HepG2 (cell line): ENCODE results near the gene SETD1A. TPM values are rescaled to one million over a fixed set of nuclear protein-coding genes. Genes with fewer than 3 reads are reported as not detected.

Source experiments
- CREM ChIP-seq, 2 experiments: sonication (generic) in 1 of 2; formaldehyde crosslinking in 1 of 2; IDR thresholded peaks; 2 replicates each; pipeline versions ENCODE4 v1.4.0 to v1.6.1; 2016 to 2020; ENCODE audit warnings: antibody characterized with exemption in 1 of 2, mild to moderate bottlenecking in 1 of 2, missing genetic modification reagents in 1 of 2
- DMAP1 ChIP-seq: IDR thresholded peaks from 2 replicates; pipeline ENCODE4 v1.6.1; 2016
- FOSL1 ChIP-seq: sonication (generic); formaldehyde crosslinking; IDR thresholded peaks from 2 replicates; pipeline ENCODE4 v1.9.0; 2021; ENCODE audit warnings: missing genetic modification reagents, borderline replicate concordance
- HMG20B ChIP-seq: conservative IDR thresholded peaks from 2 replicates; pipeline ENCODE4 v1.6.1; 2016; ENCODE audit warnings: missing genetic modification reagents, missing compliant biosample characterization
- KLF12 ChIP-seq: sonication (generic); formaldehyde crosslinking; IDR thresholded peaks from 2 replicates; pipeline ENCODE4 v1.4.0; 2020; ENCODE audit warnings: missing genetic modification reagents, borderline replicate concordance
- KMT2A ChIP-seq: sonication (generic); formaldehyde crosslinking; IDR thresholded peaks from 2 replicates; pipeline ENCODE4 v1.4.0; 2020; ENCODE audit warnings: missing genetic modification reagents
- MAFK ChIP-seq, 2 experiments: IDR thresholded peaks in 1 of 2; conservative IDR thresholded peaks in 1 of 2; 2 replicates each; pipeline ENCODE4 v1.6.1; 2011; ENCODE audit warnings: improper control_type of control experiment in 2 of 2, low read length in 2 of 2
- NFIB ChIP-seq: sonication (generic); formaldehyde crosslinking; IDR thresholded peaks from 2 replicates; pipeline ENCODE4 v1.9.0; 2021; ENCODE audit warnings: missing genetic modification reagents, mild to moderate bottlenecking, borderline replicate concordance
- POLR2AphosphoS5 ChIP-seq: IDR thresholded peaks from 2 replicates; pipeline ENCODE4 v1.6.1; 2012; ENCODE audit warnings: low read depth, low read length
- SALL1 ChIP-seq: sonication (generic); formaldehyde crosslinking; IDR thresholded peaks from 2 replicates; pipeline ENCODE4 v1.8.0; 2022; ENCODE audit warnings: mild to moderate bottlenecking, missing genetic modification reagents
- SETDB1 ChIP-seq: sonication (generic); formaldehyde crosslinking; IDR thresholded peaks from 2 replicates; pipeline ENCODE4 v1.5.1; 2020; ENCODE audit warnings: missing genetic modification reagents, mild to moderate bottlenecking, borderline replicate concordance
- SMAD1 ChIP-seq: sonication (generic); formaldehyde crosslinking; IDR thresholded peaks from 2 replicates; pipeline ENCODE4 v1.4.0; 2020; ENCODE audit warnings: missing genetic modification reagents, low read depth, mild to moderate bottlenecking, borderline replicate concordance
- TOPORS ChIP-seq: sonication (generic); formaldehyde crosslinking; IDR thresholded peaks from 2 replicates; pipeline ENCODE4 v1.8.0; 2023; ENCODE audit warnings: mild to moderate bottlenecking, missing genetic modification reagents
- XBP1 ChIP-seq: sonication (generic); formaldehyde crosslinking; IDR thresholded peaks from 2 replicates; pipeline ENCODE4 v1.5.0; 2020; ENCODE audit warnings: missing genetic modification reagents
- ZNF33B ChIP-seq: sonication (generic); formaldehyde crosslinking; IDR thresholded peaks from 2 replicates; pipeline ENCODE4 v1.5.1; 2020; ENCODE audit warnings: mild to moderate bottlenecking, missing genetic modification reagents
- ZNF570 ChIP-seq: sonication (generic); formaldehyde crosslinking; IDR thresholded peaks from 2 replicates; pipeline ENCODE4 v1.4.0; 2020; ENCODE audit warnings: mild to moderate bottlenecking, missing genetic modification reagents, borderline replicate concordance
- ZNF761 ChIP-seq: sonication (generic); formaldehyde crosslinking; conservative IDR thresholded peaks from 2 replicates; pipeline ENCODE4 v1.4.0; 2020; ENCODE audit warnings: mild to moderate bottlenecking, missing genetic modification reagents
- ZNF770 ChIP-seq: sonication (generic); formaldehyde crosslinking; IDR thresholded peaks from 2 replicates; pipeline ENCODE4 v1.5.0; 2020; ENCODE audit warnings: mild to moderate bottlenecking, missing genetic modification reagents
- polyA plus RNA-seq, 8 experiments: library from polyadenylated mRNA; depleted of rRNA in 3 of 8; stranded (reverse) in 7 of 8; unstranded in 1 of 8; fragments of >200 nt; fragmentation: Illumina TruSeq in 4 of 8; extraction: Trizol in 4 of 8; gene quantifications; 2 replicates each; pipeline versions ENCODE4 v1.2.1 to v1.2.3, GENCODE V29; 2011 to 2016; ENCODE audit warnings: low read depth in 4 of 8, missing spikeins in 1 of 8, mixed read lengths in 1 of 8; ENCODE audit not compliant: insufficient read depth in 1 of 8
- total RNA-seq, 5 experiments: library from RNA; depleted of rRNA; stranded (reverse); fragments of >200 nt; fragmentation: Illumina TruSeq; extraction: Trizol; gene quantifications; 2 replicates each; pipeline ENCODE4 v1.2.3, GENCODE V29; 2016; ENCODE audit warnings: low read depth in 1 of 5
- TF ChIP-seq, protein P1 (sequence below): sonication (generic); formaldehyde crosslinking; IDR thresholded peaks from 2 replicates; pipeline ENCODE4 v1.4.0; 2020; ENCODE audit warnings: missing genetic modification reagents
- TF ChIP-seq, protein P2 (sequence below): sonication (generic); formaldehyde crosslinking; IDR thresholded peaks from 2 replicates; pipeline ENCODE4 v1.4.0; 2020; ENCODE audit warnings: missing genetic modification reagents

Gene SETD1A
- total and polyA plus RNA-seq, 2 of the 13 experiments (the other 11 are each of a cell fraction or from before 2014, with no cell fraction given): 3.8 to 5.6 TPM

- 0 out of 2 replicates have a peak, but pooled peaks have one; percentile 70 for TF ChIP-seq SMAD1 (CRISPR knock-in tag)
- TF ChIP-seq CREM (IDR thresholded peaks at IDR 0.05): no peak
- no peak for TF ChIP-seq CREM (CRISPR knock-in tag; IDR thresholded peaks at IDR 0.05)
- no peak for TF ChIP-seq NFIB (CRISPR knock-in tag)
- TF ChIP-seq KMT2A (CRISPR knock-in tag): no peak
- TF ChIP-seq MAFK (conservative IDR thresholded peaks at IDR 0.05 in 1 of 2, IDR thresholded peaks at IDR 0.05 in 1 of 2; ENCODE audit: low read length in 2 of 2): no peak
- TF ChIP-seq TOPORS (CRISPR knock-in tag): no peak
- 0 out of 2 replicates have a peak, but pooled peaks have one; percentile 27 for TF ChIP-seq KLF12 (CRISPR knock-in tag)
- TF ChIP-seq SALL1: peak; percentile 74
- peak; percentile 70 for TF ChIP-seq ZNF770 (CRISPR knock-in tag)
- no peak; the same call in 1 of the 2 replicates for TF ChIP-seq FOSL1 (CRISPR knock-in tag)
- TF ChIP-seq, protein P1, sequence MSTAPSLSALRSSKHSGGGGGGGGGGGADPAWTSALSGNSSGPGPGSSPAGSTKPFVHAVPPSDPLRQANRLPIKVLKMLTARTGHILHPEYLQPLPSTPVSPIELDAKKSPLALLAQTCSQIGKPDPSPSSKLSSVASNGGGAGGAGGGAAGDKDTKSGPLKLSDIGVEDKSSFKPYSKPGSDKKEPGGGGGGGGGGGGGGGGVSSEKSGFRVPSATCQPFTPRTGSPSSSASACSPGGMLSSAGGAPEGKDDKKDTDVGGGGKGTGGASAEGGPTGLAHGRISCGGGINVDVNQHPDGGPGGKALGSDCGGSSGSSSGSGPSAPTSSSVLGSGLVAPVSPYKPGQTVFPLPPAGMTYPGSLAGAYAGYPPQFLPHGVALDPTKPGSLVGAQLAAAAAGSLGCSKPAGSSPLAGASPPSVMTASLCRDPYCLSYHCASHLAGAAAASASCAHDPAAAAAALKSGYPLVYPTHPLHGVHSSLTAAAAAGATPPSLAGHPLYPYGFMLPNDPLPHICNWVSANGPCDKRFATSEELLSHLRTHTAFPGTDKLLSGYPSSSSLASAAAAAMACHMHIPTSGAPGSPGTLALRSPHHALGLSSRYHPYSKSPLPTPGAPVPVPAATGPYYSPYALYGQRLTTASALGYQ (CRISPR knock-in tag): peak; percentile 45; the same call in 1 of the 2 replicates
- peak; percentile 81 for TF ChIP-seq POLR2AphosphoS5
- TF ChIP-seq, protein P2, sequence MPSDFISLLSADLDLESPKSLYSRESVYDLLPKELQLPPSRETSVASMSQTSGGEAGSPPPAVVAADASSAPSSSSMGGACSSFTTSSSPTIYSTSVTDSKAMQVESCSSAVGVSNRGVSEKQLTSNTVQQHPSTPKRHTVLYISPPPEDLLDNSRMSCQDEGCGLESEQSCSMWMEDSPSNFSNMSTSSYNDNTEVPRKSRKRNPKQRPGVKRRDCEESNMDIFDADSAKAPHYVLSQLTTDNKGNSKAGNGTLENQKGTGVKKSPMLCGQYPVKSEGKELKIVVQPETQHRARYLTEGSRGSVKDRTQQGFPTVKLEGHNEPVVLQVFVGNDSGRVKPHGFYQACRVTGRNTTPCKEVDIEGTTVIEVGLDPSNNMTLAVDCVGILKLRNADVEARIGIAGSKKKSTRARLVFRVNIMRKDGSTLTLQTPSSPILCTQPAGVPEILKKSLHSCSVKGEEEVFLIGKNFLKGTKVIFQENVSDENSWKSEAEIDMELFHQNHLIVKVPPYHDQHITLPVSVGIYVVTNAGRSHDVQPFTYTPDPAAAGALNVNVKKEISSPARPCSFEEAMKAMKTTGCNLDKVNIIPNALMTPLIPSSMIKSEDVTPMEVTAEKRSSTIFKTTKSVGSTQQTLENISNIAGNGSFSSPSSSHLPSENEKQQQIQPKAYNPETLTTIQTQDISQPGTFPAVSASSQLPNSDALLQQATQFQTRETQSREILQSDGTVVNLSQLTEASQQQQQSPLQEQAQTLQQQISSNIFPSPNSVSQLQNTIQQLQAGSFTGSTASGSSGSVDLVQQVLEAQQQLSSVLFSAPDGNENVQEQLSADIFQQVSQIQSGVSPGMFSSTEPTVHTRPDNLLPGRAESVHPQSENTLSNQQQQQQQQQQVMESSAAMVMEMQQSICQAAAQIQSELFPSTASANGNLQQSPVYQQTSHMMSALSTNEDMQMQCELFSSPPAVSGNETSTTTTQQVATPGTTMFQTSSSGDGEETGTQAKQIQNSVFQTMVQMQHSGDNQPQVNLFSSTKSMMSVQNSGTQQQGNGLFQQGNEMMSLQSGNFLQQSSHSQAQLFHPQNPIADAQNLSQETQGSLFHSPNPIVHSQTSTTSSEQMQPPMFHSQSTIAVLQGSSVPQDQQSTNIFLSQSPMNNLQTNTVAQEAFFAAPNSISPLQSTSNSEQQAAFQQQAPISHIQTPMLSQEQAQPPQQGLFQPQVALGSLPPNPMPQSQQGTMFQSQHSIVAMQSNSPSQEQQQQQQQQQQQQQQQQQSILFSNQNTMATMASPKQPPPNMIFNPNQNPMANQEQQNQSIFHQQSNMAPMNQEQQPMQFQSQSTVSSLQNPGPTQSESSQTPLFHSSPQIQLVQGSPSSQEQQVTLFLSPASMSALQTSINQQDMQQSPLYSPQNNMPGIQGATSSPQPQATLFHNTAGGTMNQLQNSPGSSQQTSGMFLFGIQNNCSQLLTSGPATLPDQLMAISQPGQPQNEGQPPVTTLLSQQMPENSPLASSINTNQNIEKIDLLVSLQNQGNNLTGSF: no peak
- no peak for TF ChIP-seq ZNF570
- TF ChIP-seq HMG20B: no peak
- no peak for TF ChIP-seq XBP1 (CRISPR knock-in tag)
- no peak; the same call in none of the 2 replicates for TF ChIP-seq ZNF761
- TF ChIP-seq DMAP1 (CRISPR knock-in tag): peak; percentile 29; the same call in 1 of the 2 replicates
- no peak for TF ChIP-seq ZNF33B (CRISPR knock-in tag)
- TF ChIP-seq SETDB1 (CRISPR knock-in tag): no peak
Measured at GRCh38 chr16:30948667-30949649, 8.6 kb upstream of the SETD1A start, which contains the start of gene ORAI3 (continued).
